GM18873 (cell line): ENCODE measurements around the gene EDARADD.

Source experiments
- ATAC-seq: cut with Tn5 transposase; IDR thresholded peaks from one replicate; pipeline ENCODE4 v1.9.1; 2021; ENCODE audit warnings: mild to moderate bottlenecking, moderate library complexity, moderate number of reproducible peaks; ENCODE audit not compliant: unreplicated experiment, low FRiP score

The EDARADD gene

DNA sequence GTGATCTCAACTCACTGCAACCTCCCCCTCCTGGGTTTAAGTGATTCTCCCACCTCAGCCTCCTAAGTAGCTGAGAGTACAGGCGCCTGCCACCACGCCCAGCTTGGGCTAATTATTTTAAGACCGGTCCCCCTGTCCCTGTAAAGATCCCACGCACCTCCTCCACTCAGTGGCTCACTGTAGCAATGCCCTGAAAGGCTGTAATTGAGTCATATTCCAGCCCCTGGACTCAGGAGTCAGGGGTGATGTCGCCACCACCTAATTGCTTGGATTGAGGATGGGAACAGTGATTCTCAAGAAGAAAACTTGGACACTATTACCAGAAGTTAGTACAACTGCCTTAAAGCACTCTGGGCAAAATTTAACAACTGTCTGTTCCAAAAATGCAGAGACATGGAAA is 3.1 kb upstream of the EDARADD start:
- ATAC-seq = no peak

DNA sequence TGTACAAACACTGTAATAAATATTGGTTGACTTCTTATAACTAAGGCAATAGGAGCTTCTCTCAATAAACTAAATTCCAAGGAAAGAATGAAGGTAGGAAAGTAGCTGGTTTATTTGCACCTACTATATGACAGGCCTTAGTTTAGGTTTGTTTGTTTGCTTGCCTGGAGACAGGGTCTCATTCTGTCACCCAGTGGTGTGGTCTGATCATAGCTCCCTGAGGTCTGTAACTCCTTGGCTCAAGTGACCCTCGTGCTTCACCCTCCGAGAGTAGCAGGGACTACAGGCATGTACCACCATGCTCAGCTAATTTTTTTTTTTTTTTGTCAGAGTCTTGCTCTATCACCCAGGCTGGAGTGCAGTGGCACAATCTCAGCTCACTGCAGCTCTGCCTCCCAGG is 1.9 kb upstream of the EDARADD start:
- ATAC-seq = no peak

DNA sequence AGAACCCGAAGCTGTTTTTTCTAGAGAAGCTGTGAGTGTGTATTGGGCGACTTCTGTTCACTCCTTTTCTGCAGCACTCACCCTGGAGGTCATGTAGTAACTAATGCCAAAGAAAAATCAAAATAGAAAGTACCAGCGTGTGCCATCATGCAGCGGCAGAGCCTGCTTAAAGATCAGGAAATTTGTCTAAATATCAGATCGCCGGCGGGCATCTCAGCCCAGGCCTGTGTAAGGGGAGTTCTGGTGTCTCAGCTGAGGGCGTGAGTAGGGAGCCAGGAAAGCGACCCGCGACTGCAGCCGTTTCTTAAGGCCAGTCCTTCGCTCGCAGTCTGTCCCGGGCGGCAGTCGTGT is 768 bp downstream of the EDARADD start:
- ATAC-seq = no peak

DNA sequence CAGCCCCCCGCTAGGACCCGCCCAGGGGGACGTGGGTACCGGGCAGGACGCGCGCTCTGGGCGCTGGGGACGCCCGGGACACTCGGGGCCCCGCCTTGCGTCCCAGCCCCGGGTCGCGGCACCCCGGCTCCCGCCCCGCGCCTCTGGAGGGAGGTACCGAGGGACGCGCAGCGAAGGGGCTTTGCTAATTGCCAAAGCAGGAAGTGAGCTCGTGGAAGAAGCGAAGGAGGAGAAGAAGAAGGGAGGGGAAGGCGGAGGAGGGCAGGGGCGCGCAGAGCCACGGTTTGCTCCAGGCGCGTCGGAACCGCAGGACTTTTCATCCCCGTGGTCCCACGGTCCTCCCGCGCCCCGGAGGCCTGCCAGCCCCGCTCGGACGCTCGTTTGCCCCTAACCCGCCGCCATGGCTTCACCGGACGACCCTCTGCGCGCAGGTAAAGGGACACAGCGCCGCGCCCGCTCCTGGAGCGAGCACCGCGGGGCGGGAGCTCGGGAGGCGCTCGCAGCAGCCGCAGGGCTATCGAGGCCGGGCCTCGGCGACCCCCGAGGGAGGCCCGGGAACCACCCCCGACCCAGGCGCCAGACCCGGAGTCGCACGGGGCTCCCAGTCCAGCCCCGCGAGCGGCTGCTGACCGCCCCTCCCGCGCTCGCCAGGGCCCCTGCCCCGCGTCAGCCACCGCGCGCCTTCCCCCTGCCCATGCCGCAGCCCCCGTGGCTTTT is 1.3 kb downstream of the EDARADD start:
- ATAC-seq = no peak

DNA sequence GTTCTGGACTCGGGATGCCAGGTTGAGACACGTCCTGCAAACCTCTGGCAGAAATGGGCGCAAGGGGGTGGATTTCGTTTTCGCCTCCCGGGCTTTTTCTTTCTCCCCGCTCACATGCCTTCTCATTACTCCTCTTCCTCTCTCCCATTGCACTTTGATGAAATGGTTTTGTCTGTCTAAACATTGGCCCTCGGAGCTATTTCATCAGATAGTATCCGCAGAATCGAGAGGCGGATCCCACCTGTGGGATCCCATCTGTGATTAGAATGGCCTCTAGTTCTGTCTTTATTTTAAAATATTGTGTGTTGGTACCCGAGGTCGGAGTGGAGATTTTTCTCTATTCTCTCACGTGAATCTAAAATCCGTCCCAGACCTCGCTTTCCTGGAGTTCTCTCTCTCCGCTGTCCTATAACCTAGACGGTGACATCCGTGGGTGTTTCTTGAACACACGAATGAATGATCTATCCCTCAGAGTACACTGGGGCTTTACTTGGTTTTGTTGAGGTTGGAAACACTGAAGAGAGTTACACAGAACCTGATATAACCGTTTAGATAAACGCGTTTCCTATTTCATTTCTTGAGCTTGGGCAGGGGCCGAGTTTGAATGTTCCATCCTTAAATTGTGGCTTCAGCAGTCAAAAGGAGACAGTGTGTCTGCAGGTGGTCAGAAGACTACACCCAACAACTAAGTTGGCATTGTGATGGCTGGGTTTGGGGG is 2.0 kb downstream of the EDARADD start:
- no peak for ATAC-seq

DNA sequence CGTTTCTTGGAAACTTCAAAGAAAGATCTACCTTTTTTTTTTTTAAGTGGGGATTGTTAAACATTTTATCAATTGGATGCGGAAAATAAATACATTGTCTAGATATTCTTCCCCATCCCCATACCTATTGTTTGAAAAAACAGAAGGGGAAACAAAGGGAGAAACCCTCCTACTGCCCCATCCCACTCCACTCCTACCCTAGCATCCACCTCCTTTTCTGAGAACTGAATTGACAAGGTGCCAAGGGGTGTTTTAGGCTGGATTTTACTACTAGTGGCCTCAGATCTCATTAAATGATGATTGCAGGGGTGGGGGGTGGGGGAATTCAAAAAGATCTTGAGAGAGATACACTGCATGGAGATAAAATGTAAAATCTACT is 2.6 kb downstream of the EDARADD start:
- no peak for ATAC-seq

DNA sequence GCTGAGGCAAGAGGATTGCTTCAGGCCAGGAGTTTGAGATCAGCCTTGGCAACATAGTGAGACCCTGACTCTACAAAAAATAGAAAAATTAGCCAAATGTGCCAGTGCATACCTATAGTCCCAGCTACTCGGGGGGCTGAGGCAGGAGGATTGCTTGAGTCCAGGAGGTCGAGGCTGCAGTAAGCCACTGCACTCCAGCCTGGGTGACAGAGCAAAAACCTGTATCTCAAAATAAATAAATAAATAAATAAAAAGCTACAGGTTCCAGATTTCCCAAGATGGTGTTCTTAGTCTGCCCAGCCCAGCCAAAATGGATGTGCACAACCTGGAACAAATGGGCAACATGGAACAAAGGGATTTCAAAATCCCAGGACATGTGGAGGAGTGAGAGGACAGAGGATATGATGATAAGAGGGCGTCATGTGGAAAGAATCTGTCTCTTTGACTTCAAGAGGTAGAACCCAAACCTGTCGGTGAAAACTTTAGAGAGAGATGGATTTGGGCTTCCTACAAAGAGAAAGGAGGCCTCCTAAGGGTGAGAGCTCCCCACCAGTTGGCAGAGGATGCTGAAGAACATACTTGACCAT is 3.2 kb downstream of the EDARADD start:
- ATAC-seq = no peak

DNA sequence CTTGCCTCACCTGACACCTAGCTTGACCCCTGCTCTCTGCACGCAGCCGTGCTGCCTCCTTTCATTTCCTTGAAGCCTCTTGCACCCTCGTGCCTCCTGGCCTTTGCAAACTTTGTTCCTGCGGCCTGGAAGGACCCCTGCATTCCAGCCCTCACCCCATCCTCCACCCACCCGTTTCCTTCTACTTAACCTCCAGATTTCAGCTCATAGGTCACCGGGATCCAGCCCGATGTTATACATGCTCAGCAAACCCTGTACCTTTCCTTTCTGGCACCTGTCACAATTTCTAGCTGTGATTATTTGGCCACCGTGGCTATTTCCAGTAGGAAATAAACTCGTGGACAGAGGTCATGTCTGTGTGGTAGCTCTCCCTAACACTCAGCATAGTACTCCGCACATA is 4.5 kb downstream of the EDARADD start:
- ATAC-seq = no peak

DNA sequence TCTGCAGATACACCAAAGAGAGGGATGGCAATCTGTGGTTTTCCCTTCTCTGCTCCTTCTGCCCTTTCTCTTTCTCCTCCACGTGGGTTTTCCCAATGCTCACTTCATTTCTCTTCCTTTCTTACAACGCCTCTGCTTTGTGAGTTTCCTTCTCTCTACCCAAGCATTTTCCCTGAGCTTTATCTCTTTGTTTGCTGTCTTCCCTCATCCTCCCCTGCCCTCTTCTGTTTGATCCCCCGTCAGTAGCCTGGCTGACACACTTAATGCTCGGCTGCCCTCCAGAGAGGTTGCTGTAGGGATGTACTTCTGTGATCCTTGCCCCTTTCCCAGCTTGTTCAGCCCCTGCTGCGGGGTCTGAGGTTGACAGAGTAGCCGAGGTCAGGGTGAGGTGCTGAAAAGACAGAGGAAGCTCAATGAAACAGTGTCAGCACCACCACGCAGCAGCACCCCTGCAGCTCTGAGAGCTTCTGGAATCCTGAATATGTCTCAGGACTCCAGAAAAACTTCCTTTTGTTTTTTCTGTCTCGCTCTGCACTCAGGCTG is 6.0 kb downstream of the EDARADD start:
- no peak for ATAC-seq

DNA sequence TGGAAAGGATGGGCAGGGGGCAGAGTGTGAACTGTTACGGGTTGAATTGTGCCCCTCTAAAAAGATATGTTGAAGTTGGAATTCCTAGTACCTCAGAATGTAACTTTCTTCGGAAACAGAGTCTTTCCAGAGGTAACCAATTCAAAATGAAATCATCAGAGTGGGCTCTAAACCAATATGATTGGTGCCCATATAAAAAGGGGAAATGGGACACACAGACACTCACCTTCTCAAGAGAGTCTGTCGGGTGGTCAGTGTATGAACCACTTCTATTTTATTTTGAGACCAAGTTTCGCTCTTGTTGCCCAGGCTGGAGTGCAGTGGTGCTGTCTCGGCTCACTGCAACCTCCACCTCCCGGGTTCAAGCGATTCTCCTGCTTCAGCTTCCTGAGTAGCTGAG is 7.6 kb downstream of the EDARADD start:
- no peak for ATAC-seq

DNA sequence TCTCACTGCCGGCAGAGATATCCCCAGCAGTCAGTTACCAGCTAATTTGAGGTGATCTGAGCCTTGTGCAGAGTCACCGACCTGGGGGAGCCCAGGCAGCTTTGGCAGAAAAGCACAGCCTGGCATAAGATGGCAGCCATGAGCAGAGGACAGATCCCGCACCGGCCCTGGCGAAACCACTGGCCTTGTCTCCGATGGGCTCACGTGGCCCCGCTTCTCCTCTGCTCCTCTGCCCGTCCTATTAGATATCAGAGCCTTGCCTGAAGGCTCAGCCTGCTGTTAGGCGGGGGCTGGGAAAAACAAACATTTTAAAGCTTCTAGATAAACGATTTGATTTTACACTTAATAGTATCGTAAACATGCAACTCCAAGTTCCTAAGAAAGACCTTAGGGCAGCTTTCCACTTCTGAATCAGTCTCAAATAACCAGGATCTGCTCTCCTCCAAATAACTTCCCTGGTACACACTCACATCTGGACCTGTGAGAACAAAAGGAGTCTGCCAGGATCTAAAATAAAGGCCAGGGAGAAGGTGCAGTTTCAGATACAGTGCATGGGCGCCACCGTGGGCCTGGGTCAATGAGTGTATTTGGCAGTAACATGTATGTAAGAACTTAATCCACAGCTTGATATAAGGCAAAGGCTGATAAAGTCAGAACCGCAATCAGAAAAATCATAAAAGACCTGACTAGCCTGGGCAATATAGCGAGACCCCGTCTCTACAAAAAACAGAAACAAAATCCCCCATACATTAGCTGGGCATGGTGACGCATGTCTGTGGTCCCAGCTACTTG is 10.0 kb downstream of the EDARADD start:
- ATAC-seq = no peak

DNA sequence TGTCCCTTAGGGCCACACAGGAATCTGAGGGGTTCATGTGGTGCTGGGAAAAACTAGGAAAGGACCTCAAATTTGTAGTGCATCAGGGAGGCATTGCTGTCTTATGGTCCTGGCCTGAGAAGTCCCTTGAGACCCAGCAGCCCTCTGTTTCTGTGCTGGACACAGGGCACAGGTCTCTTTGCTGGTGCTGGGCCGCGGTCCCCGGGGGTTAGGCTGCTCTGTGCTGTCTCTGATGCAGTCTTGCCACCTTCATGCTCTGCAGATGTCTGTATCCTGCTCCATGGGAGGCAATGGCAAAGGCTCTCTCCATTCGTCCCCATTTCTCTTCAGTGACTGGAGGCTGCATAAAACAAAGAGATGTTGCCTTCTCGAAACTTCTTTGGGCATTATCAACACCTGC is 13.0 kb downstream of the EDARADD start:
- ATAC-seq = no peak

DNA sequence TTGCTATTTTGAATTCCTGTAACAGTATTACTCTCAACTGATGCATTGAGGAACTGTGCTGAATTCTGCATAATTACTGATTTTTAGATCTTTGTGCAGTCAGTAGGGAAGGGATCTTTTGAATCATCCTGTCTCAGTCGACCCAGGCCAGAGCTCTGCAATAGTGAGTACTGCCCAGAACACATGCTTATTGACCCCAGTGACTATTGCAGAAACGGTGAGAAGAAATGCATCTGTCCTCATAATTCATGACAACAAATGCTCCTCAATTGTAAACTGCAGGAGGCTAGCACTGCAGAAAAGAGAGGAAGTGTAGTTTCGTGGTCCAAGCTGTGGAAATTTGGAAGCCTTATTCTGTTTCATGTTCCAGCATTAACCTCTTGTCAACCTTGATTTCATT is 19.6 kb downstream of the EDARADD start:
- ATAC-seq = no peak

DNA sequence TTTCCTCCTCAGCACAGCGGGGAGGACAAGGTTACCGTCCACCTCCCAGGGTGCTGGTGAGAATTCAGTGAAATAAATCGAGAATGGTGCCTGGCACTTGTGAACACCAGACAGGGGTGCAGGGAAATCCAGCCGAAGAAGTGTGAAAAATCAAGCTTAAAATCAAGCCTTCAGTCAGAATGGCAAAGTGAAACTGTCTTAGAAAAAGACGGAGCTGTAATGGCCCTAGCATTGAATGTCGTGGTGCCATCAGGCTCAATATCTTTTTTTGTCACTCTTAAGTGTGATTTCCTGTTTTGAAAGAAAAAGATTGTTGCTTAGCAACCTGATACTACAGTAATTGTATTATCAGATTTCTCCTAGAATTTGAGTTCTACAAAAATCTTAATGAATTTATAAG is 22.1 kb downstream of the EDARADD start:
- no peak for ATAC-seq

DNA sequence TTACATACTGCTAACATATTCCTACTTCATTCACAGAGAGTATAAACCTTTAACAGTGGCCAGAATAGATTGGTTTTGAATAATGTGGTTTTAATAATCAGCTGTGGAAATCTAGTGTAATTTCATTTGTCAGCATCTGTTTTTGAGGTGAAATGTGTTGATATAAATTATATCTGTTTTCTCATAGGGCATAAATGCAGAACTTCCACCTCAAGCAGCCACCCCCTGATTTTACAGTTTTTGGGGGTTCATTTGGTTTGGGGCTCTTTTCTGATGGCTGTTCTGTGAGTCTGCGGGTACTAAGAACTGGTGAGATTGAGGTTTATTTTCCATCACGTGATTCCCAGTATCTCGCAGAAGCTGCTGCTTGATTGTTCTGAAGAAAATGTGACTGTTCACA is 23.2 kb downstream of the EDARADD start:
- ATAC-seq = no peak

DNA sequence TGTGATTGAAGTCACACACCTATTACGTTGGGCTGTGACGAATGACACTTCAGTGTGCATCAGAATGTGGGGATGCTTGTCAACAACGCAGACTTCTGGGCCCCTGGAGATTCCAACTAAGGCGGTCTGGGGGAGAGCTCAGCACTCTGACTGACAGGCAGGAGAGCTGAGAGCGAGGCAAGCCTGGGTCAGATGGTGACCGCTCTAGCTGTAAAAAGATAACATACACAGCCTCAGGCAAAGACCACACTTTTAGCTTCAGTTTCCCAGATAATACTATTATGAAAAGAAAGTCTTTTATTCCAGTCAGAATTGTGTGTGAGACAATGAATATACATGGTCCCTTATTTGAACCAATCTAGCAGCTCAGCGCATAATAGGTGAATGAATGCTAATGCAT is 25.4 kb downstream of the EDARADD start:
- ATAC-seq = no peak

DNA sequence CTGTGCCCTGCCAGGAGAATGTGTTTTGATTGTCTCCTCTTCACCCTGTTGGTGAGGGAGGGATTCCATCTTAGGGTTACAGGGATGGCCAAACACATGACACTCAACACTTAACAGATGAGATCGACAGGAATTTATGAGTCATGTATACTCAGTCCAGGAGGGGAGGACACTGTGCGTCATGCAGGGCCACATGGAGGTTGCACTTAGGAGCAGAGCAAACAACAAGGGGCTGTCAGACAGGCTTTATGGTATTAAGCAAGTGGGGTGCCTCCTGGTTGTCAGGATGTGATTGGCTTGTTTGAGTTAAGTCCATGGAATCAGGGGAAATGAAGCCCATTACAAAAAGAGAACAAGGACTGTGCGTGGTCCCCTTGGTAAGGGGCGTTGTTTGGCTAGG is 26.9 kb downstream of the EDARADD start:
- no peak for ATAC-seq

DNA sequence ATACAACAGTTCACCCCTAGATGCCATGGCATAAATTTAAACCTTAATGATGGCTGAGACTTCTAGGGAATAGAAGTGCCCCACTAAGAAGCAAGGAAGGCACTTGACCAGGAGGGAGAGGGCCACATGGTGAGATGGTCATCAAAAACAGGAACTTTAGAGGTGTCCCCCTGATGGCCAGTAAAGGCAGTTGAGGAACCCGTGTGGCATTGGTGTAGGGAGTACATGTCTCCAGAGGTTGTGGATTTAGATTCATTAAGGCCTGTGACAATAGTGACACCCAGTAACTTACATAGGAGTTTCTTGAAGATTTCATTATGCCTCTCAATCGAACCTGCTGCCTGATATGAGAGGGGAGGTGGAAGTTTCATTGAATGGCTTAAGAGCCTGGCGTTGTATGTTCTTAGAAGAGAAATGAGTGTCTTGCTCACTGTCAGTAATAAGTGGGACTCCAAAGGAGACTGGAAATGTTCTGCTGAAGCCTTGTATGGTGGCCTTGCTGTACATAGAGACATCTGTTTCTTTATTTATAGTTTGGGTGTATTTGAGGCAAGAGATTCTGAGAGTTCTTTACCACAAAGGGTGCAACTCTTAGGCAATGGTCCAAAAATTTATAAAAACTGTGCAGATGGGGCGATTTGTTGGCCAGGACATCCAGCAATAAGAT is 27.9 kb downstream of the EDARADD start:
- no peak for ATAC-seq

DNA sequence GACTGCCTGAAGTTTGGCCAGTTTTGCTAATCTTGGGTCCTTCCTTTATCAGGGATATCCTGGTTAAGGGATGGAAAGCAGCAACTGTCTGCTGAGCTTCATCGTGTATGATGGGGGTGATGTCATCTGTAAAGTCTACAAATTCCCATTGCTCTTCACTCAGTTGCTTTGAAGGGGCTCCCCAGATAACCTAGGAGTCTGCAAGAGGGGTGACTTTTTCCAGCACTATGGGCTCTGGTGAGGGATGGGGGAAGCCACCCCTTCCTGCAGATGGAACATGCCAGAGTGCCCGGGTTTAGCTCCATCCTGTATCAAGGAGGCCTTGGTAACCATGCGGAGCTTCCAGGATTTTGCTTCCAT is 28.4 kb downstream of the EDARADD start:
- ATAC-seq = no peak

DNA sequence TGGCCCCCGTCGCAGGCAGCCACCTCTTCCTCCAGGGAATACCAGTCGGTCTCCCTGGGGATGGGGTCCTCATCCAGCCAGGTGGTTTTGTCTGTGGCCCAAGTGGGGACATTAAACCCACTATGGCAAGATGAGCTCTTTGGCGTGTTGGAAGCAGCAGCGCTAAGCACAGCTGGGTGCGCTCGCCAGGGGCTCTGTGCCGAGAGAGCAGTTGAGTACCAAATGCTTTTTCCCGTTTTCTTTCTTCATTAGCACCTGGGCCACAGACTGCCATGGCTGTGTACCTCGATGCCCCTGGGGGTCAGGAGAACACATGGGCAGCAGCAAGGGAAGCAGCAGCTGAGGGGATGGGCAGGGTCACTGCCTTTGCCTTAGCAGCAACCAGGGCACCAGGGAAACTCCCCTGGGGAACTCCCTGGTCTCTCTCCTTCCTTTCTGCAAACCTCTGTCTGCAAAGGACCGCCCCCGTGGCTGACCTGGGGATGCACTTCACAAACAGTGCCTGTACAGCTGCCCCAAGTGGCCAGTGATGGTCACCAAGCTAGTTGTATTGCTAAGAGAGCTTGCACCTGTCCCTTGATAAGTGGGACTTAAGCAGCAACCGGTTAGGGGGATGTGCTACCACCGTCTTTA is 31.1 kb downstream of the EDARADD start:
- peak; percentile 94 for ATAC-seq
